KG1 (cell line): ENCODE results near the gene TNFRSF4.

Experiments used
- DNase-seq: peaks from one replicate; lab custom pipeline; 2025; lab: John Stamatoyannopoulos, UW

The TNFRSF4 gene

DNA sequence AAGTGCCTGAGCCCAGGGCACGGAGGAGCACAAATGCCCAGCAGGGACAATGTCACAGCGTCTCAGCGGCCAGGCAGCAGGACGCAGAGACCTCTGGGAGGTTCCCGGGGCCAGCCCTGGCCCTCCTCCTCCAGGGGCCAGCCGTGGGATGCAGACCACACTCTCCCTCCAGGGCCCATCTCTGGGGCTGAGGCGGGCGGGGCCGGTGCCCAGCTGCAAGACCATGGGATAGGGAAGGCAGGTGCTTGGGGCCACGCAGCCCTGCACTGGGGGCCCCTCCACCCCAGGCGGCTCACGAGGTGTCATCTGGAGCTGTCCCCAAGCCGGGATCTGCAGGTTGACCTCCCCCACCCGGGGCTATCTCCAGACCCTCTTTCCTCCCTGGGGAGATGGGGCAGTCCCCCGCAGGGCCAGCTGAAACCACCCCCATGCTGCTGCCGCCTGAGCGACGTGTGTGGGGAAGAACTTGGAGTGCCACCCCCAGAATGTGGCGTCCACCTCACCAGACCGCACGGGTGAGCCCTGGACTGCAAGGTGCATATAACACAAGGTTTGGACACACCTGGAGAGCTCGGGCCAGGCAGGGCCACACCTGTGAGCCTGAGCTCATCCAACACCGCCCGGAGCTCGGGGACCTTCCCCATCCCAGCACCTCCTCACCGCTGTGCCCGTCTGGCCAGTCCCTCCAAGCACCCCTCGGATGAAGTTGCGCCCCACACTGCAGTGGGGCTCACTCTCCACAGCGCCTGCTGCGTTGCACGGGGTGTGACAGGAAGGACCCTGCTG is 44.3 kb downstream of the TNFRSF4 start:
- no peak for DNase-seq

DNA sequence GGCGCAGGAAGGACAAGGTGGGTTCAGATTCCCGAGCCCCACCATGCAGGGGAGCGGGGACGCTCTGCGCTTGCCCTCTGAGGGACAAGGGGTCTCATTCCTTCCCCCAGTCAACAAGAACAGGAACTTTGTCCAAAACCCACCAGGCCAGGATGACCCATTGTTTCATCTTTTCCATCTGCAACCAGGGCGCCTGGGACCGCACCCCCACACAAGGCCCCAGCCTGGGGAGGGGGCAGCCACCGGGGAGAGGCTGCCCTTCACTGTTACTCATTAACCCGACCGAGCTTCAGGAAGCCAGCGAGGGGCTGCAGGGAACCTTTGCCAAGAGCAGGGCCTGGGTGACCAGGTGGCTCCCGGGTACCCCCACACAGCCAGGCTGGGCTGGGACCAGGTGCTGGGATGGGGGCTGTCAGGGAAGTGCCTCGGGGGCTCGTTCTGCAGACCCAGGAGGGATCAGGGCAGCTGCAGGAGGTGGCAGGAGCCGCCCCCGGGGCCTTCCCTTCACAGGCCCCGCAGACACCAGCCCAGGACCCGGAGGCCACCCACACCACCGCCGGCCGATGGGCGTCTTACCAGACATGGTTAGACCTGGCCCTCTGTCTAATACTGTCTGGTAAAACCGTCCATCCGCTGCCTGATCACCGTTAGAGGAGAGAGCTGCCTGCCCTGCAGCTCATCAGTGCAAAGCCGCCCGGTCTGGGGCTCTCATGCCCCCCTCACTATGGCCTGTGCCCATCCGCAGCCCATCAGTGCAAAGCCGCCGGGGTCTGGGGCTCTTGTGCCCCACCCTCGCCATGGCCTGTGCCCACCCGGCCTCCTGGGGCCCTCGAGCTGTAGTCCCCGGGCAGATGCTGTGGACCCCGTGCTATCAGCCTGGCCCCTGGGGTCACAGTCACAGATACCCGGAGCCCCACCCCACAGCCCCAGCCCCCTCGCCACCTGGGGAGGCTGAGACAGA is 45.2 kb downstream of the TNFRSF4 start:
- DNase-seq = no peak

DNA sequence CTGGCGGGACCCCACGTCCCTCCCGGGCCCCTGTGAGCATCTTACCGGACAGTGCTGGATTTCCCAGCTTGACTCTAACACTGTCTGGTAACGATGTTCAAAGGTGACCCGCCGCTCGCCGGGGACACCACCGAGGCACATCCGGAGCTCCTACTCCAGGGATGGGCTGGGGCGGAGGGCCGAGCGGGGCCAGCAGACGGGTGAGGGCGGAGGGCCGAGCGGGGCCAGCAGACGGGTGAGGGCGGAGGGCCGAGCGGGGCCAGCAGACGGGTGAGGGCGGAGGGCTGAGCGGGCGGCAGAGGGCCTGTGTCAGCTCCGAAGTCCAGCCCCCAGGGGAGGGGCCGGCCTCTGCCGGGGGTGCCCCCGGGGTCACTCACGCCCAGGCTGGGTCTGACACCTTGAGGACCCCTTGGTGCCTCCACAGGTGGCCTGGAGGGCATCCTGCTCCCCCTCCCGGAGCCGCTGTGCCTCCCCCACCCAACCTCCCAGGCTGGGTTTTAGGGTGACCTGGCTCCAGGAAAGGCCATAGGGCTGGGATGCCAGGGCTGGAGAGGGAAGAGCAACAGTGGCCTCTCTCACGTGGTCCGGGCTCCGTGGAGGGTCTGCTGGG is 46.0 kb downstream of the TNFRSF4 start:
- no peak for DNase-seq

DNA sequence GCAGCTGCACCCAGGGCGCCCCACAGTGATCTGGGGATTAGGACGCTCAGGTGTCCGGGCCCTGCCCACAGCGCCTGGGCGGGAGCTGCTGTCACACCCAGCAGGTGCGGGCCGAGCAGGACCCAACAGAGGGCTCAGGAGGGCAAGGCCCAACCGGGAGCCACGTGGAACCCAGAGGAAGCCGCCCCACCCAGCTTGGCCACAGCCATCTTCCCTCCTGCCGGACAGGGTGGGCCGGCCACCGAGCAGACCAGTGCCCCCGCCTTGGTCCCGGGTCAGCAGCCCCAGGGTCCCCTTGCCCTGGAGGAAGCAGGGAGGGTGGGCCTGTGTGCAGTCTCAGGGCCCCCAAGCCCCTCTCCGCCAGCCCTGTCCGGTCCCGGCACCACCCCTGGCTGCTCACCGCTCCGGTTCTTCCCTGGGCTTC is 46.5 kb downstream of the TNFRSF4 start:
- no peak for DNase-seq

DNA sequence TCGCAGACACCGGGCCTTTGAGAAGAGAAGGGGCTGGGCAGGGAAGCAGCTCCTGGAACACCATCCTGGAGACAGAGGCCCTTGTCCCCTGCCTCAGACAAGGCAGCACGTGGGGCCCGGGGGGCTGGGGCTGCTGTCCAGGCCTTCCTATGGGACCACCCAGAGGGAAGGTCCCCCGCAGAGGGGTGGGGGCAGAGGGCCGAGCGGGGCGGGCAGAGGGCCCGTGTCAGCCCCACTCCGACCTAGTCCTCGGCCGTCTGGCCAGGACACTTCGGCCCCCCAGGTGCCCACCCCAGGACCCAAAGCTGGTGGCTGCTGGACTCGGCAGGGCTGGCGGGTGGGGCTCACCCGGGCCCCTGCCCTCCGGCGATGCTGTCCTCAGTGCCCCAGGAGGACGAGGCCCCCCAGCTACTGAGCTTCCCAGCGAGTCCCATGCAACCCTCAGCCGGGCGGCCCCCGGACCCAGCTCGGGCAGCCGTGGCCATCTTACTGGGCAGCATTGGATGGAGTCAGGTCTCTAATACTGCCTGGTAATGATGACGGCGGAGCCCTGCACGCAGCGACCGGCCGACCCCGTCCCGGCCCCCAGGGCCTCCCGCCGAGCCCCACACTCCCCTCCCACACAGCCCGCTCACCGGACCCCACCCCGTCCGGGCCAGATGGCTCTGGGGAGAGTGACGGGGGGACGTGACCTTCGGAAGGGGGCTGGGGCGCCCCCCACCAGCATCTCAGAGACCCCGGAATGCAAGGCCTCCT is 47.1 kb downstream of the TNFRSF4 start:
- DNase-seq = no peak

DNA sequence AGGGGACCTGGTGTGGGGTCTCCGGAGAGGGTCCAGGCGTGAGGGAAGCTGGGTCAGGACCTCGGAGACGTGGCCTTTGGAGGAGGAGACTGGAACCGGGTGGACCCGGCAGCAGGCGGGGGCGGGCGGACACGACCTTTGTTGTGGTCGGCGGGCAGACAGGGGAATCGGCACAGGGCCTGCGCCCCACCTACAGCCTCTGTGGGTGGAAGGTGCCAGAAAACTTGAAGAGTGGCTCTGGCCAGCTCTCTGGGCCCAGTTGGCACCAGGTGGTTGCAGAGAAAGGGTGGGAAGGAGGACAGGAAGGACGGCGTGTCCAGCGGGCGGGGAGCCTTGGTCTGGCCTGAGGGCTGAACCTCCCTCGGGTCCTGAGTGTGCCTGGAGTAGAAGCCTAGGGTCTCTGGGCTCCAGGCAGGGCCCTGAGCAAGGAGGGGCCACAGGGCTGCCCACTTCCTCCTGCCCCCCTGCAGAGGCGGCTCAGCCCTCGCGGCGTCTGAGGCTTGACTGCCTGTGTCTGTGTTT is 48.0 kb downstream of the TNFRSF4 start:
- DNase-seq = no peak

DNA sequence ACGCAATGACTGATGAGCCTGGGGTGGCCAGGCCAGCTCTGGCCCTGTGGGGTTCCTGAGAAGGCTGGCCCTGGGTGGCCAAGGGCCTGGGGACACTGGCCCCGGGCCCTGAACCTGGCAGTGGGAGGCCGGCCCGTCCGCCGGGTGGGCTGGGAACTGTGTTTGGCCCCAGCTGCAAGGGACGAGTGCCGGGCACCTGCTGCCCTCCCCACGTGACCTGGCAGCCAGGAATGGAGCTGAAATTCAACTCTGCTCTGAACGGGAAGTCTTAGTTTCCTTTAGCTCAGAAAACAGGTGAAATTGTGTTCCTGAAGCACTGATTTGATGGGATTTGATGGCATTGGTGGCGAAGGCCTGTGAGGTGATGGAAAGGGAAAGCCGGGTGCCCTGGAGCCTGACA is 48.5 kb downstream of the TNFRSF4 start:
- no peak for DNase-seq

DNA sequence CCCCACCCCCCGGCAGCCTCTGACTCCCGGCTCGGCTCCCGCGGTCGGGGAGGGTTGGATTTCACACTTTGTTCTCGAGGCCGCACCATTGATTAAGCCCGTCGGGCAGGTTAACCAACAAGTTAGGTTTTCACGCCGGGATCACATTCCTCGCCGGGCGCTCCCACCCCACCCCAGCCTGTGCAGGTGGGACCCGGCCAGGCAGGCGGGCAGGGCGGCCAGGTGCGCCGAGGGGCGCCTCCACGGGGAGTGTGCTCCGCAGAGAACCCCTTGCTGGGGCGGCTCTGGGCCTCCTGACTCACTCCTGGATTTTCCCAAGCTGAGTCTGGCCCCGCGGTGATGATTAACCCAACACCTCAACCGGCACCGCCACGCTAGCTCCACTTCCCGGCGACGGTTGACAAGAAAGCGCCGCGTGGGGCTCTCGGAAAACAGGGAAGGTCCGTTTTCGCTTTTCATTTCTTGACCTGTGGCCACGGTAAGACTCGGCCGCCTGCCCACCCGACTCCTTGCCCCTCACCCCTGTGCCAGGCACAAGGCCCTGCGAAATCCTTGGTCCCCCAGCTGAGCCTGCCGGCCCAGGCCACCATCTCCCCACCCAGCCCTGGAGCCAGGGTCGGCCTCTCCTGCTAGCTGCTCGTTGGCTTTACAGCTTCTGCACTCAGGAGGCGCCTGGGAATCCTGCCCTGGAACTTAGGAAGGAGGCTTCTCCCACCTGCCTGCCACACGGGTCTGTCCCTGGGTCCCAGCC is 49.1 kb downstream of the TNFRSF4 start:
- no peak for DNase-seq

DNA sequence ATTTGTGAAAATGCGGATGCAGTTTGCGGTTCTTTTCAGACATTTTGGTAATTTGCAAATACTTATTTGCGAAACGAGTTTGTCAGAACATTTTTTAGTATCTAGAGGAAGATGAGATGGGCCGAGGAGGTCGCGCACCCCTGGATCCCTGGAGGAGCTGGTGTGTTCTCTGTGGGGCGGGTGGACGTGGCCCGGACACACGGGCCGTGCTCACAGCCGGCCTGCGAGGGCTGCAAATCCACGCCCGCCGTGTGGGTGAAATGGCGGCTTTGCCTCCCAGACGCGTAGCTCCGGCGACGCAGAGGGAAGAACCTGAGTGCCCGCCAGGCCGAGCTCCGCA is 49.6 kb downstream of the TNFRSF4 start:
- DNase-seq = no peak

DNA sequence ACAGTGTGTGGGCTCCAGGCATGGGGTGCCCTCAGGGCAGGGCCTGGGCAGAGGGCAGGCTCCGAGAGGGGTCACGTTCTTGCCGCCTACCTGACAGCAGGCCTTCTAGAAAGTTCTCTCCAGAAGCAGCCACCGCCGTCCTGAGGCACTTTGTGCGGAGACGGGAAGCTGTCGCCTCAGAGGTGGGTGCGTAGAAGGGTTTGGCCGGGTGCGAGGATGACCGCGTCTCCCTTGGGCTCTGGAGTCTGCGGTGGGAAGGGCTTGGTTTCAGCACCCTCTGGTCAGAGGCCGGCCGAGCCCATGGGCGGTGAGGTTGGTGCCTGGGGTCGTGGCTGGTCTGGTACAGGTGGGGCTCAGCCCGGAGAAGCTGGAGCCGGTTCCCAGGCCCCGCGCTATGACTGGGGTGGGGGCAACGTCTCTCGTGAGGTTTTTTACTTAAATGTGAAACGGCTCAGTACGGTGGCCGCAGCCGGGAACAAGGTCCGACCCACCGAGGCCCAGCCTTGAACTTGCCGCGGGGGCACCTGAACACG is 50.3 kb downstream of the TNFRSF4 start:
- DNase-seq = no peak

DNA sequence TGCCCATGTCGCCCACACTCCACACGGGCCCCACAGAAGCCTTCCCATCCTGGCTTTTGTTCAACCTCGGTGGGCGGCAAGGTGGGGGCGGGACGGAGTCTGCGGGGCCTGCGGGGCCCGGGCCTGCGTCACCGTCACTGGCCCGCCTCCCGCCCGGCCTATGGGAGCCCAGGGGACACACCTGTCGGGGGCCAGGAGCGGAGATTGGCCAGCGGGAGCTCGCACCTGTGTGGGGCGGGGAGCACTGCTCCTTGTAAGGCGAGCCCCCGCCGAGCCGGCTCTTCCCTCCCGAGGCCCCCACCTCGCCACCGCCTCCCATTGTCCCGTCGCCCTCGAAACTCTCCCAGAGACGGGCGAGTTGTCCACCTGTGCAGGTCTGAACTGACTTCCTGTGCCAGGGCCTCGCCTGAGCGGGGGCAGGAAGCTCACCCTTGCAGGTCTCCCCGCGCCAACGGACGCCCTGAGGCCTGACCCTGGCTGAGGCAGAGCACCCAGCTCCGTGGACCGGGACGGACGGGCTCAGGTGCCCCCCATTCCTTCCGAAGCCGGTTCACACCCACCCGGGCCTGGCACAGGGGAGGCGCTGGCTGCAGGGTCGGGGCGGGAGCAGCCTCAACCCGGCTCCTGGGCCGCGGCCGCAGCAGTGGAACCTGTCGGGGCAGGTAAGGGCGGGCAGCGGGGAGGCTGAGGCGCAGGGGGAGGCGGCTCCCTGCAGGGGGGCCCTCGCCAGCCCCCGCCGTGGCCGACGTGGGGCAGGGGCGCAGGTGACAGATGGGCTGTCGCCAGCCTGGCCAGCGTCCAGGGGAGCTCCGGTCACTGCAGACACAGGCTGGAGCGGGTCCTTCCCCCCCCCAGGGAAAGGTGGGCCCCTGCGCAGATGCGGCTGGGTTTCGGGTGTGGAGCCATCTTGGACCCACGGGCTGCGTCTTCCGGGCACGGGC is 51.1 kb downstream of the TNFRSF4 start:
- no peak for DNase-seq

DNA sequence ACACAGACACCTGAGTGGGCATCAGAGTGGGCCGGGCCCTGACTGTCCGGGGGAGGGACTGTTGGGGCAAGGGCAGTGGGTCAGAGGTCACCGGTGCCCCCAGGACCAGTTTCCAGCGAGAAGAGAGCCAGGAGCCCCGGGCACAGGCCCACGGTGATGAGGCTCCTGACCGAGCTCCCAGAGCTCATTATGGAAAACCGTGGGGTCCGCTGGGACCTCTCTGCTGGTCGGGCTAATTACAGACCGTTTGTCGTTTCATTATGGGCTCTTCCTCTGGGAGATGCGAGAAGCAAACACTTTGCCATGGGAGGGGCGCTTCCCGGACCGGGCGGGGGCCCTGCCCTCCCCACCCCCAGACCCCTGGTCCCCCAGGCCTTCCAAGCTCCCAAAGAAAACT is 52.3 kb downstream of the TNFRSF4 start:
- no peak for DNase-seq
